Neural cell (in vitro differentiated cells): ENCODE measurements around the gene NEUROG3. TPM values are rescaled to one million over a fixed set of nuclear protein-coding genes. Genes with fewer than 3 reads are reported as not detected.

Experiments
- H2AFZ ChIP-seq: fragments of 200-600, 300-800 bp; sonication (generic), shearing (Covaris generic); 2 replicates; pipeline ENCODE4 v1.6.0; 2014; ENCODE audit warnings: low read depth, mild to moderate bottlenecking, antibody characterized with exemption, low read length, moderate library complexity
- H3F3A ChIP-seq: fragments of 200-600 bp; shearing (Covaris generic); 2 replicates; pipeline ENCODE4 v1.6.1; 2016; ENCODE audit warnings: mild to moderate bottlenecking, moderate library complexity, mixed read lengths, antibody characterized with exemption, low read length; ENCODE audit not compliant: insufficient read depth, poor library complexity, severe bottlenecking
- H3K27ac ChIP-seq: fragments of 200-600, 300-800 bp; sonication (generic), shearing (Covaris generic); 2 replicates; pipeline ENCODE4 v1.5.1; 2014; ENCODE audit warnings: mild to moderate bottlenecking, low read length, moderate library complexity
- H3K27me3 ChIP-seq: fragments of 300-800, 200-600 bp; sonication (generic), shearing (Covaris generic); 2 replicates; pipeline ENCODE4 v1.6.0; 2014; ENCODE audit warnings: mild to moderate bottlenecking, low read depth, low read length, moderate library complexity; ENCODE audit not compliant: insufficient read depth
- H3K36me3 ChIP-seq: fragments of 300-800, 200-600 bp; sonication (generic), shearing (Covaris generic); 2 replicates; pipeline ENCODE4 v1.5.1; 2014; ENCODE audit warnings: mild to moderate bottlenecking, antibody characterized with exemption, low read length, moderate library complexity; ENCODE audit not compliant: insufficient read depth
- H3K4me2 ChIP-seq: fragments of 300-800, 200-600 bp; sonication (generic), shearing (Covaris generic); 2 replicates; pipeline ENCODE4 v1.6.0; 2014; ENCODE audit warnings: mild to moderate bottlenecking, low read length
- H3K4me3 ChIP-seq: fragments of 300-800, 200-600 bp; sonication (generic), shearing (Covaris generic); 2 replicates; pipeline ENCODE4 v1.5.1; 2014; ENCODE audit warnings: mild to moderate bottlenecking, low read length, moderate library complexity
- H3K79me2 ChIP-seq: fragments of 200-600 bp; shearing (Covaris generic); replicated peaks from 2 replicates; pipeline ENCODE4 v1.6.0; 2014; ENCODE audit warnings: mild to moderate bottlenecking, low read length, moderate library complexity; ENCODE audit not compliant: insufficient read depth
- H3K9ac ChIP-seq: fragments of 300-800, 200-600 bp; sonication (generic), shearing (Covaris generic); 2 replicates; pipeline ENCODE4 v1.6.1; 2016; ENCODE audit warnings: mild to moderate bottlenecking, low read length, mixed read lengths
- H3K9me2 ChIP-seq: fragments of 200-600 bp; shearing (Covaris generic); 2 replicates; pipeline ENCODE4 v1.6.1; 2016; ENCODE audit warnings: mild to moderate bottlenecking, low read length, mixed read lengths; ENCODE audit not compliant: insufficient read depth
- H3K9me3 ChIP-seq: fragments of 200-600, 300-800 bp; sonication (generic), shearing (Covaris generic); 2 replicates; pipeline ENCODE4 v1.6.1; 2016; ENCODE audit warnings: mild to moderate bottlenecking, mixed run types, low read length, moderate library complexity, mixed read lengths
- H4K20me1 ChIP-seq: fragments of 200-600 bp; shearing (Covaris generic); 2 replicates; pipeline ENCODE4 v1.6.1; 2016; ENCODE audit warnings: mild to moderate bottlenecking, mixed run types; ENCODE audit not compliant: insufficient read depth
- SMC3 ChIP-seq: fragments of 450-650 bp; conservative IDR thresholded peaks from 2 replicates; pipeline ENCODE4 v1.6.1; 2014; ENCODE audit warnings: antibody characterized with exemption, mild to moderate bottlenecking, moderate library complexity; ENCODE audit not compliant: poor library complexity
- TAF1 ChIP-seq: IDR thresholded peaks from 2 replicates; pipeline ENCODE4 v1.6.1; 2012; ENCODE audit warnings: low read depth
- polyA plus RNA-seq: library from polyadenylated mRNA; depleted of rRNA; stranded (reverse); fragments of >200 nt; gene quantifications from 2 replicates; pipeline ENCODE4 v1.2.3, GENCODE V29; 2014

Gene NEUROG3
- polyA plus RNA-seq, 1 donor from 2014 or later = not detected

DNA sequence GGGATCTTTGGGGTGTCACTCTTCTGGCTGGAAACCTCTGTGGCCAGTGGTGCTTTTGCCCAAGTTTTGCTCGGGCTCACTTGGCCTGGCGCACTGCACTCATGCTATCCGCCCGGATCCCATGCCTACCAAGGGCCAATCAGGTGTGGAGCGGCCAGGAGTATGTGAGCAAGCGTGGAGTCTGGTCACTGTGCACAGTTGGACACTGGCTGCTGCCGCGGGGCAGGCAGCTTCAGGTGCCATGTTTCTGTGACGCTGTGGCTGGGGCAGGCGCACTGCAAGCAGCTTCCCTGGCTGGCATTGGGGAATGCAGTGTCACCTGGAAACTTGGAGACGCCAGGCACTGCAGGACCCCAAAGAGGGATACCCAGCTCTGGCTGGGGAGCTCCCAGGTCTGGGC lies 45.3 kb downstream of the NEUROG3 start:
- no peaks in the 10 kb centered on the region for H3K27me3 ChIP-seq
- no peak overlapping the region for H2AFZ ChIP-seq
- no peaks in the 10 kb centered on the region for H3K36me3 ChIP-seq
- no peaks in the 10 kb centered on the region for H3K9me2 ChIP-seq
- H3K9ac ChIP-seq = no peak overlapping the region
- no peaks in the 10 kb centered on the region for H3K9me3 ChIP-seq
- no peaks in the 10 kb centered on the region for H3F3A ChIP-seq
- TF ChIP-seq SMC3 (no peak), TAF1 (no peak)
- no peak overlapping the region for H3K4me2 ChIP-seq
- H3K27ac ChIP-seq = no peak overlapping the region
- H4K20me1 ChIP-seq = no peaks in the 10 kb centered on the region
- no peaks in the 10 kb centered on the region for H3K79me2 ChIP-seq
- H3K4me3 ChIP-seq = no peak overlapping the region

Other genes with a start within 250 kb of the NEUROG3 start
- gene TACR2, start 156.5 kb downstream of the NEUROG3 start, polyA plus RNA-seq = not detected in 2 replicates
- gene TSPAN15, start 122.0 kb downstream of the NEUROG3 start, polyA plus RNA-seq = 1.2 and 3.2 TPM in 2 replicates
- 135 TPM in 2 replicates for gene FAM241B, start 56.8 kb upstream of the NEUROG3 start, polyA plus RNA-seq
- 4.7 and 4.9 TPM in 2 replicates for gene COL13A1, start 228.5 kb upstream of the NEUROG3 start, polyA plus RNA-seq